ENCODE measurements around the gene MMP13. TPM values are rescaled to one million over a fixed set of nuclear protein-coding genes. Genes with fewer than 3 reads are reported as not detected.

MMP13 gene
- polyA plus RNA-seq, 1 donor (not counting 4 experiments of a cell fraction or from before 2014, with no cell fraction given) = 0.05 TPM

DNA sequence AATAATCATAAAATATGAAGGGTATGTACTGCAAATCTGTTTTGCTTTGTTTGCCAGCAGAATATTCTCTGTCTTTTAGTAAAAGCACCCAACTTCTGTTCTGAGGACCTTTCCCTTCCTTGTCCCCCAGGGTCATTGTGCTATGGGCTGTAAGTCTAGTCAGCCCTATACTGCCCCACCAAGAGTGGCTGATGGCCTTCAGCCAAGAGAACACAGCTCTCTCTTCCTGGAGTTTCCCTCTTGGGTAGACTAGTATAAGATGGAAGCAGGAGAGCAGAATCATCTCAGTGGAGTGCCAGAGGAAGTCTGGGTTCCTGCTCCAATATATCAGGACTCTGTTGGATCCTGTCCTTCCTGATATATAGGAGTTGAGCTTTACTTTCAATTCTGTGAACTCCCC lies 29.0 kb downstream of the MMP13 start:
- H3K4me2 ChIP-seq (ENCODE audit: control insufficient read depth, extremely low read depth, insufficient read depth, low read depth, low read length) = no peak overlapping the region
- no peaks in the 10 kb centered on the region for H3K79me2 ChIP-seq (ENCODE audit: control insufficient read depth, insufficient read depth, low read length)
- no peak overlapping the region for H3K27ac ChIP-seq (ENCODE audit: control insufficient read depth, insufficient read depth, low read length)
- no peaks in the 10 kb centered on the region for H3K9me1 ChIP-seq (ENCODE audit: control insufficient read depth, extremely low read depth, insufficient read depth, low read length)
- H3K4me3 ChIP-seq (ENCODE audit: control insufficient read depth in 2 of 3, extremely low read depth in 1 of 3, insufficient read depth in 2 of 3, low read depth in 1 of 3, low read length in 3 of 3) = no peak overlapping the region
- no peaks in the 10 kb centered on the region for H3K9me3 ChIP-seq (ENCODE audit: control insufficient read depth, low read depth, low read length)
- no peaks in the 10 kb centered on the region for H3K36me3 ChIP-seq (ENCODE audit: control insufficient read depth in 2 of 2, extremely low read depth in 1 of 2, insufficient read depth in 2 of 2, low read length in 2 of 2)
- no peak for FAIRE-seq
- H4K20me1 ChIP-seq (ENCODE audit: control insufficient read depth, extremely low read depth, insufficient read depth, low read length) = no peaks in the 10 kb centered on the region
- H3K4me1 ChIP-seq (ENCODE audit: control insufficient read depth, extremely low read depth, insufficient read depth, low read length) = peaks cover 10% of the 10 kb centered on the region
- H2AFZ ChIP-seq (ENCODE audit: control insufficient read depth, low read length) = no peak overlapping the region
- no peak for TF ChIP-seq EZH2 (IDR thresholded peaks at IDR 0.05; ENCODE audit: low read length)
- TF ChIP-seq CTCF (optimal IDR thresholded peaks at IDR 0.05 in 1 of 3, IDR thresholded peaks at IDR 0.05 in 1 of 3, conservative IDR thresholded peaks at IDR 0.05 in 1 of 3; ENCODE audit: extremely low read depth in 1 of 3, insufficient read depth in 2 of 3, low read length in 3 of 3) = no peak
- DNase-seq (ENCODE audit: low read depth, low spot score) = no peak
- no peaks in the 10 kb centered on the region for H3K27me3 ChIP-seq (ENCODE audit: control insufficient read depth, extremely low read depth, insufficient read depth, low read length)
- dilution Hi-C loops (cut with MboI; ENCODE audit: extremely low pct_ligation_motif_present, low sequenced_read_pairs) = no loop called here
- H3K9ac ChIP-seq (ENCODE audit: control insufficient read depth, extremely low read depth, insufficient read depth, low read length) = no peak overlapping the region

DNA sequence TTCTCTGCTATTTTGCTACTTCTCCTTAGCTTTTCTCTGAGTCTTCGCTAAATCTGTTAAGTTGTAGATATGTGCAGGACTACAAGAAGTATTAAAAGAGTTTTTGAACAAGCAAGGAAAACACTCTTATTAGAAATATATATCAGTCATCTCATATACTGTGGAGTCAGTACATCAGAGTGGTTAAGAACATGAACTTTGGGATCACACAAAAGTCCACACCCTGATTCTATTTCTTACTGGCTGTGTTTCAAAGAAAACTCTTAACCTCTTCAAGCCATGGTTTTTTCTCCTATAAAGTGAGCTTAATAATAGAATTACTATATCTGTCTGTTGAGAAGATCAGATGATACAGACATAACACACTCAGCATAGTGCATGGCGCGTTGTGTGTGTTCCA lies 29.5 kb downstream of the MMP13 start:
- DNase-seq (ENCODE audit: low read depth, low spot score) = no peak
- H3K79me2 ChIP-seq (ENCODE audit: control insufficient read depth, insufficient read depth, low read length) = no peaks in the 10 kb centered on the region
- no peak overlapping the region for H2AFZ ChIP-seq (ENCODE audit: control insufficient read depth, low read length)
- no peak overlapping the region for H3K9ac ChIP-seq (ENCODE audit: control insufficient read depth, extremely low read depth, insufficient read depth, low read length)
- no peak overlapping the region for H3K4me2 ChIP-seq (ENCODE audit: control insufficient read depth, extremely low read depth, insufficient read depth, low read depth, low read length)
- FAIRE-seq = no peak
- no peak overlapping the region for H3K27ac ChIP-seq (ENCODE audit: control insufficient read depth, insufficient read depth, low read length)
- no peaks in the 10 kb centered on the region for H3K36me3 ChIP-seq (ENCODE audit: control insufficient read depth in 2 of 2, extremely low read depth in 1 of 2, insufficient read depth in 2 of 2, low read length in 2 of 2)
- H4K20me1 ChIP-seq (ENCODE audit: control insufficient read depth, extremely low read depth, insufficient read depth, low read length) = no peaks in the 10 kb centered on the region
- peaks cover 10% of the 10 kb centered on the region for H3K4me1 ChIP-seq (ENCODE audit: control insufficient read depth, extremely low read depth, insufficient read depth, low read length)
- no peaks in the 10 kb centered on the region for H3K9me3 ChIP-seq (ENCODE audit: control insufficient read depth, low read depth, low read length)
- TF ChIP-seq CTCF (optimal IDR thresholded peaks at IDR 0.05 in 1 of 3, IDR thresholded peaks at IDR 0.05 in 1 of 3, conservative IDR thresholded peaks at IDR 0.05 in 1 of 3; ENCODE audit: extremely low read depth in 1 of 3, insufficient read depth in 2 of 3, low read length in 3 of 3) (no peak), EZH2 (IDR thresholded peaks at IDR 0.05; ENCODE audit: low read length) (no peak)
- no peaks in the 10 kb centered on the region for H3K9me1 ChIP-seq (ENCODE audit: control insufficient read depth, extremely low read depth, insufficient read depth, low read length)
- H3K27me3 ChIP-seq (ENCODE audit: control insufficient read depth, extremely low read depth, insufficient read depth, low read length) = no peaks in the 10 kb centered on the region
- dilution Hi-C loops (cut with MboI; ENCODE audit: extremely low pct_ligation_motif_present, low sequenced_read_pairs) = no loop called here
- H3K4me3 ChIP-seq (ENCODE audit: control insufficient read depth in 2 of 3, extremely low read depth in 1 of 3, insufficient read depth in 2 of 3, low read depth in 1 of 3, low read length in 3 of 3) = no peak overlapping the region

All from keratinocyte (primary cell).